Adrenal gland (tissue), 12 donors: ENCODE results near the gene ZNF48. TPM values are rescaled to one million over a fixed set of nuclear protein-coding genes. Genes with fewer than 3 reads are reported as not detected.
A peak's percentile ranks its signal among the peaks of the same experiment; 100 is the strongest.

Experiments used
- DNase-seq, 7 donors: peaks; one replicate each; pipeline ENCODE4 v3.0.0-alpha.2; 2019 to 2020
- H3K27ac ChIP-seq, 5 donors: fragments of 200-600 bp; sonication (generic) in 4 of 5; 1 replicate in 3 of 5; 2 replicates in 2 of 5; pipeline versions ENCODE4 v1.5.1 to v1.8.0; 2016 to 2020; ENCODE audit warnings: mild to moderate bottlenecking in 1 of 5
- H3K27me3 ChIP-seq: fragments of 200-600 bp; 2 replicates; pipeline ENCODE4 v1.8.0; 2021
- H3K36me3 ChIP-seq, 2 donors: fragments of 200-600 bp; replicated peaks in 1 of 2; 1 replicate in 1 of 2; 2 replicates in 1 of 2; pipeline versions ENCODE4 v1.5.1 to v1.8.0; 2018 to 2022
- H3K4me1 ChIP-seq, 2 donors: fragments of 200-600 bp; replicated peaks in 1 of 2; 1 replicate in 1 of 2; 2 replicates in 1 of 2; pipeline versions ENCODE4 v1.5.1 to v1.8.0; 2018 to 2021
- H3K4me3 ChIP-seq, 4 donors: fragments of 200-600 bp; sonication (generic) in 3 of 4; one replicate each; pipeline ENCODE4 v1.5.1; 2016 to 2018
- H3K9me3 ChIP-seq, 3 donors: fragments of 200-600 bp; sonication (generic) in 1 of 3; replicated peaks in 1 of 3; 1 replicate in 2 of 3; 2 replicates in 1 of 3; pipeline versions ENCODE4 v1.5.1 to v1.8.0; 2016 to 2021
- POLR2A ChIP-seq, 2 donors: fragments of 450-650 bp; IDR thresholded peaks; one replicate each; pipeline ENCODE4 v1.6.1; 2017; ENCODE audit warnings: antibody characterized with exemption in 2 of 2, mild to moderate bottlenecking in 2 of 2, moderate library complexity in 1 of 2
- WGBS, 4 donors: extraction: QIAGEN DNeasy Blood & Tissue Kit in 2 of 4; methylation state at CpG; one replicate each; pipeline versions ENCODE4 v1.1.5 to v1.1.7; 2013 to 2017; 5-methylcytosine and 5-hydroxymethylcytosine counted together
- intact Hi-C, 2 donors: fragments of 100-400 bp; cut with DNase I; formaldehyde crosslinking; loops; one replicate each; pipeline versions ENCODE4 v1.14.1 to v1.15.0; 2022 to 2023
- polyA plus RNA-seq, 3 donors: library from polyadenylated mRNA; stranded (reverse); fragments of 200-250 nt in 2 of 3; fragments of 350-450 nt in 1 of 3; fragmentation: Illumina TruSeq in 1 of 3; extraction: RNeasy Lipid Tissue Mini Kit (QIAGEN cat#74804) in 1 of 3; gene quantifications; one replicate each; pipeline ENCODE4 v1.2.3, GENCODE V29; 2013 to 2014
- total RNA-seq, 9 donors: library from RNA; depleted of rRNA in 4 of 9; stranded (reverse); fragments of >200 nt in 4 of 9; fragments of 120-200 nt in 1 of 9; fragmentation: NEBNext Ultra II Directional in 1 of 9; extraction: Animal tissue kit (Norgen Biotek cat#: 25700) in 1 of 9; gene quantifications; one replicate each; pipeline versions ENCODE4 v1.1.0 to v1.2.4, GENCODE V29; 2013 to 2023
- TF ChIP-seq, protein P1 (sequence below), 6 experiments: fragments of 450-650 bp in 4 of 6; fragments of 200-600 bp in 2 of 6; sonication (generic) in 1 of 6; IDR thresholded peaks; 1 replicate in 5 of 6; 2 replicates in 1 of 6; pipeline versions ENCODE4 v1.5.1 to v1.8.0; 2016 to 2021; ENCODE audit warnings: antibody characterized with exemption in 6 of 6, mild to moderate bottlenecking in 2 of 6, moderate library complexity in 1 of 6
- donor health status: healthy with polysubstance abuse.
- donor health status: Bipolar disorder and iron deficiency.
- donor health status: DM: yes; HTN: yes; CAD: no.
- donor health status: DM: no; HTN: no; CAD: no.
- donor health status: DM: no; HTN: no; CAD: no.
- donor health status: DM: yes; HTN: yes; CAD: no.

Gene ZNF48
- total and polyA plus RNA-seq, 12 donors, result 2.6 to 23.8 (median 8.2) TPM

DNA sequence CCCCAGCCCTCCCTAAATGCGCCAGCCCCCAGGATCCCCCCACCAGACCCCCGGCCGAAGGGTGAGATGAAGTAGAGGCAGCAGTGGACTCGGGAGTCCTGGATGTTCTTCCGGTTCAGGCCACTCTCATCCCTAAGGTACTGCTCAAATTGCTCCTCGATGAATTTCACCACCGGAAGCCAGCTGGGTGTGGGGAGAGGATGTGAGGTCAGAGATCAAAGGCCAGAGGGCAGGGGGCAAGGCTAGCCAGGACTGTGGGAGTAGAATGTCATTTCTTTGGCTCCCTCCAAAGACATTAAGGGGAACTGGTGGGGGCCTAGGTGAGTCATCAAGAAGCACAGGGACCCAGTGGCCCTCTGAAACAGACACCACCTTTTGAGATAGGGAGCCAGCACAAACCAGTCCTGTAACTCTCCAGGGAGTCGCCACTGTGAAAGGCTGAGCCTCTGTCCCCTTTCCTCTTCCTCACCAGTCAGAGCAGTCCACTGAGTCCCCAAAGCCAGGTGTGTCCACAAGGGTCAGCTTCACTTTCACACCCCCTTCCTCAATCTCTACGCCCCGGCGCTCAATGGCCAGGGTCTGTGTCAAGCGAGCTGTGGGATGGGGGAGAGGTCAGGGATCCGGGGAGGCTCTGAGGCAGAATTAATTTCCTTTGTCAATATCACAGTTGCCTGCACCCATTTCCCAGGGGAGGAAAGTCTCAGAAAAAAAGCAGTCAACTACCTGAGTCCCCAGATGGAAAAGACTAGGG, 13.8 kb upstream of the ZNF48 start:
- no peak for DNase-seq
- TF ChIP-seq, protein P1, sequence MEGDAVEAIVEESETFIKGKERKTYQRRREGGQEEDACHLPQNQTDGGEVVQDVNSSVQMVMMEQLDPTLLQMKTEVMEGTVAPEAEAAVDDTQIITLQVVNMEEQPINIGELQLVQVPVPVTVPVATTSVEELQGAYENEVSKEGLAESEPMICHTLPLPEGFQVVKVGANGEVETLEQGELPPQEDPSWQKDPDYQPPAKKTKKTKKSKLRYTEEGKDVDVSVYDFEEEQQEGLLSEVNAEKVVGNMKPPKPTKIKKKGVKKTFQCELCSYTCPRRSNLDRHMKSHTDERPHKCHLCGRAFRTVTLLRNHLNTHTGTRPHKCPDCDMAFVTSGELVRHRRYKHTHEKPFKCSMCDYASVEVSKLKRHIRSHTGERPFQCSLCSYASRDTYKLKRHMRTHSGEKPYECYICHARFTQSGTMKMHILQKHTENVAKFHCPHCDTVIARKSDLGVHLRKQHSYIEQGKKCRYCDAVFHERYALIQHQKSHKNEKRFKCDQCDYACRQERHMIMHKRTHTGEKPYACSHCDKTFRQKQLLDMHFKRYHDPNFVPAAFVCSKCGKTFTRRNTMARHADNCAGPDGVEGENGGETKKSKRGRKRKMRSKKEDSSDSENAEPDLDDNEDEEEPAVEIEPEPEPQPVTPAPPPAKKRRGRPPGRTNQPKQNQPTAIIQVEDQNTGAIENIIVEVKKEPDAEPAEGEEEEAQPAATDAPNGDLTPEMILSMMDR (IDR thresholded peaks at IDR 0.05), result no peak
- no peak for TF ChIP-seq POLR2A (IDR thresholded peaks at IDR 0.05)
- H3K27ac ChIP-seq, result no peak overlapping the region
- no peak overlapping the region for H3K4me3 ChIP-seq
- WGBS, 4 donors, result 73 to 86% (median 82%) methylated on average over 6 to 13 of the region's 13 CpGs
- H3K27me3 ChIP-seq, result no peaks in the 10 kb centered on the region
- peaks cover 9 to 18% of the 10 kb centered on the region in 2 donors for H3K4me1 ChIP-seq
- no peaks in the 10 kb centered on the region for H3K9me3 ChIP-seq
- intact Hi-C loops, result no loop called here
- H3K36me3 ChIP-seq, result no peaks in the 10 kb centered on the region

DNA sequence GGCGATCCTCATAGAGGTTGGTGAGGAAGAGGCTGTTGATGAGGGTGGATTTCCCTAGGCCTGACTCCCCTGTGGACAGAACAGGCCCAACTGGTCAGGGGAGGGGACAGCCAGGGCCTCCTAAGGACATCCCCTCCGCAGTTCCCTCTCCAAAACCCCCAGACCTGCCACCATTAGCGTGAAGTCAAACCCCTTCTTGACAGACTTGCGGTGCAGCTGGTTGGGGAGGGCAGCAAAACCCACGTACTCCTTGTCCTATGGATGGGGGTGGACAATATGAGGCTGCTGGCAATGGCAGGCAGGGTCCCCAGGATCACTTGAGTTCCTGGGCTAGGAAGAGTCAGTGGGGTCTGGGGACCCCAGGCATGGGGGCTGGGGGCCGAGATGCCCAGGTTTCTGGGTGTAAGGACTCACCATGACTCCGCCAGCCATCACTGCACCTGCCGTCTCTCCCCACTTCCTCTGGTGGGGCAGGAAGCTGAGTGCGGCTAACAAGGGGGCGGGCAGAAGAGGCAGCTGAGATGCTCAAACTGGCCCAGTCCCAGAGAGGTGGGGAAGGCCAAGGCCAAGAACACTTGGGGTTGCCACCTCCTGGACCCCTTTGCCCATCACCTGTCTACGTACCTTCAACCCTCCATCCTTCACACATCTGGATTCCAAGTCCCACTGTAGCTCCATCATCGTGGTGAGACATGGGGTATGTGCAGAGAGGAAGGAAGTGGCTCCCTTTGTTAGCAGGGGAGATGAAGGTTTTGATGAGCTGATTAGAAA, 12.9 kb upstream of the ZNF48 start, which contains the start of gene SEPTIN1:
SEPTIN1 (minus strand) TSS at position 451 of the 771 bp plus-strand sequence; CDS start at position 432, 19 bp downstream.
- Histone ChIP-seq H3K27me3 (no peaks in the 10 kb centered on the region), H3K27ac (no peak within 1 kb of the TSS), H3K9me3 (no peaks in the 10 kb centered on the region), H3K4me1 (peaks cover 8 to 15% of the 10 kb centered on the region in 2 donors), H3K4me3 (no peak within 1 kb of the TSS), H3K36me3 (no peaks in the 10 kb centered on the region)
- WGBS, 4 donors, result 48 to 69% (median 65%) methylated on average over 5 to 12 of the region's 12 CpGs
- TF ChIP-seq, protein P1 (IDR thresholded peaks at IDR 0.05), result no peak
- TF ChIP-seq POLR2A (IDR thresholded peaks at IDR 0.05), result no peak
- no peak for DNase-seq
- intact Hi-C loops, result no loop called here

DNA sequence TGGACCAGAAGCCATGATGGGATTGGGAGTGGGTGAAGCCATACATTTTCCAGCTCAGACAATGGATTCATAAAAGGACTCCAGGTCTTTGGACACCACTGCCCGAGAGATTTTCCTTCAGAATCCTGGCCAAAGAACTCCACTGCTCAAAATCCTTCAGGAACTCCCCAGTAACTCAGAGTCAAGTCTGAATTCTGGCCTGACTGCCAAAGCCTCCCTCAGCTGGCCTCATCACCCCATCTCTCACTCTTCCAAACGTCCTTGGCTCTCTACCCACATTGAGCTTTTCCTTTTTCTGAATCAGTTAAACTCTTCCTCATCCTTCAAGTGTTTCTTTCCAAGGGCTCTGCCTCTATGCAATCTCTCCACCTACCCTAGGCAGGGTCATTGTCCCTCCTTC, 11.7 kb upstream of the ZNF48 start:
- DNase-seq, result no peak
- WGBS, 4 donors, result 4 to 32% (median 21%) methylated on average over 2 of the region's 2 CpGs
- Histone ChIP-seq H3K9me3 (no peaks in the 10 kb centered on the region), H3K27ac (no peak overlapping the region), H3K36me3 (no peaks in the 10 kb centered on the region), H3K27me3 (no peaks in the 10 kb centered on the region), H3K4me3 (no peak overlapping the region), H3K4me1 (peaks cover 5 to 9% of the 10 kb centered on the region in 2 donors)
- intact Hi-C loops, result no loop called here
- no peak for TF ChIP-seq POLR2A (IDR thresholded peaks at IDR 0.05)
- TF ChIP-seq, protein P1 (IDR thresholded peaks at IDR 0.05), result no peak

DNA sequence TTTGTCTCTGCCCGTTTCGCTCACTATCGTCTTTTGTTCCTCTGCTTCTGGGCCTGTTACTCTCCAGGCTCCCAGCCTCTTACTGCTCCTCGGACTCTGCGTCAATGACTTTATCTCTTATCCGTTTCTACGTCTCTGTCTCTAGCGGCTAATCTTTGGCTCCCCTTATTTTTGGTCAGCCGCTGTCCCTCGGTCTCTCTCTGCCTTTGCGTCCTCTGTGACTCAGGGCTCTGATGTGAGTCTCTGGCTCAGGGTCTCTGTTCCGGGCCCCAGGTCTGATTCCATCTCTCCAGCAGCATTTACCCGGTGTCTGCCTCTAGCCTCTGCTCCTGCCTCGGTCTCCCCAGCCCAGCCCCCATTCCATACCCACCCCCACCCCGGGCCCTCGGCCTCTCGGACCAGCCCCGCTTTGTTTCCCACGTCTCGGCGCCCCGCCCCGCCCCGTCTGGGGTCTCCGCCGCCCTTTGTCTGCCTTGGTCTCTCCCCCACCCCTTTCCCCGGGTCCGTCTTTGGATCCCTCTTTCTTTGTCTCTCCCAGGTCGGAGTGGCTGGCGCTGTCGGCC, 547 bp upstream of the ZNF48 start:
- peak in 1 of 2 donors; percentile 42 for TF ChIP-seq POLR2A (IDR thresholded peaks at IDR 0.05)
- TF ChIP-seq, protein P1 (IDR thresholded peaks at IDR 0.05), result no peak

More for the DNA sequence above, 547 bp upstream of the ZNF48 start:
- intact Hi-C loops, result no loop called here
- peaks cover 0 to 17% of the 10 kb centered on the region in 2 donors for H3K36me3 ChIP-seq
- peaks cover 13 to 23% of the 10 kb centered on the region in 2 donors for H3K4me1 ChIP-seq
- peak overlapping the region in 3 of 4 donors; percentile 38 to 100 (median 71) for H3K4me3 ChIP-seq
- H3K9me3 ChIP-seq, result no peaks in the 10 kb centered on the region
- H3K27ac ChIP-seq, result peak overlapping the region; percentile 75 to 91 (median 88)
- no peaks in the 10 kb centered on the region for H3K27me3 ChIP-seq
- 6 to 8% (median 7%) methylated on average over 28 to 31 of the region's 31 CpGs for WGBS, 4 donors
- DNase-seq, result peak in 3 of 7 donors; percentile 56 to 75 (median 70)
